ENCODE results near the gene ZNF660. TPM values are rescaled to one million over a fixed set of nuclear protein-coding genes. Genes with fewer than 3 reads are reported as not detected.

Gene ZNF660
- polyA plus RNA-seq, 1 donor from 2014 or later: 8.1 TPM

- H3K9ac ChIP-seq (ENCODE audit: low read length): no peak overlapping the region
- TF ChIP-seq REST (IDR thresholded peaks at IDR 0.05; ENCODE audit: borderline replicate concordance): no peak
- no peak for TF ChIP-seq RAD21 (conservative IDR thresholded peaks at IDR 0.05)
- TF ChIP-seq EP300 (conservative IDR thresholded peaks at IDR 0.05; ENCODE audit: poor library complexity, severe bottlenecking): no peak
- H3K9me2 ChIP-seq (ENCODE audit: insufficient read depth, low read length): no peaks in the 10 kb centered on the region
- no peaks in the 10 kb centered on the region for H3F3A ChIP-seq (ENCODE audit: insufficient read depth, low read length, poor library complexity, severe bottlenecking)
- no peaks in the 10 kb centered on the region for H3K27me3 ChIP-seq (ENCODE audit: insufficient read depth, low read depth, low read length)
- peaks cover 33% of the 10 kb centered on the region for H3K36me3 ChIP-seq (ENCODE audit: insufficient read depth, low read length)
- H4K20me1 ChIP-seq (ENCODE audit: insufficient read depth): no peaks in the 10 kb centered on the region
- no peak overlapping the region for H3K4me3 ChIP-seq (ENCODE audit: low read length)
- peaks cover 4% of the 10 kb centered on the region for H3K9me3 ChIP-seq (ENCODE audit: low read length)
- no peak overlapping the region for H3K27ac ChIP-seq (ENCODE audit: low read length)
- H2AFZ ChIP-seq (ENCODE audit: low read depth, low read length): no peak overlapping the region
- no peak overlapping the region for H3K4me2 ChIP-seq (ENCODE audit: low read length)
- peaks cover 15% of the 10 kb centered on the region for H3K79me2 ChIP-seq (replicated peaks; ENCODE audit: insufficient read depth, low read length)
These were observed 58.3 kb downstream of the ZNF660 start for GRCh38 chr3:44643024-44643423.

DNA sequence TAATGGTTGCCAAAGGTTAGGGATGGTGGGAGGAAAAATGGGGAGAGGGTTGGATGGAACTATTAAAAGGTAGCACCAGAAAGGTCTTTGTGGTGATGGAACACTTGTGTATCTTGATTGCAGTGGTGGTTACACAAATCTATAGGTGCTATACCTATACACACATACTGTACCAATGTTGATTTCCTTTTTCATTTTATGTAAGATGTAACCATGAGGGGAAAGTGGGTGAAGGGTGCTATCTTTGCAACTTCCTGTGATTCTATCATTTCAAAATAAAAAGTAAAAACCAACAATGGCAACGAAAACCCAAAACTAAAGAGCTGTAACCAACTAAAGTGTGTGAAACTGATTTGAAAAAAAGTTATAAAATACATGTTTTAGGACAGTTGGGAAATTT lies 63.0 kb downstream of the ZNF660 start:
- H3K9me3 ChIP-seq (ENCODE audit: low read length): no peaks in the 10 kb centered on the region
- H3K4me2 ChIP-seq (ENCODE audit: low read length): peak overlapping the region; percentile 98
- no peaks in the 10 kb centered on the region for H3K27me3 ChIP-seq (ENCODE audit: insufficient read depth, low read depth, low read length)
- no peaks in the 10 kb centered on the region for H3K9me2 ChIP-seq (ENCODE audit: insufficient read depth, low read length)
- no peak overlapping the region for H3K27ac ChIP-seq (ENCODE audit: low read length)
- H3K4me3 ChIP-seq (ENCODE audit: low read length): peak overlapping the region; percentile 86
- H3K79me2 ChIP-seq (replicated peaks; ENCODE audit: insufficient read depth, low read length): peaks cover 28% of the 10 kb centered on the region
- H3K9ac ChIP-seq (ENCODE audit: low read length): no peak overlapping the region
- no peak overlapping the region for H2AFZ ChIP-seq (ENCODE audit: low read depth, low read length)
- H3K36me3 ChIP-seq (ENCODE audit: insufficient read depth, low read length): peaks cover 21% of the 10 kb centered on the region
- no peaks in the 10 kb centered on the region for H4K20me1 ChIP-seq (ENCODE audit: insufficient read depth)
- TF ChIP-seq EP300 (conservative IDR thresholded peaks at IDR 0.05; ENCODE audit: poor library complexity, severe bottlenecking) (no peak), REST (IDR thresholded peaks at IDR 0.05; ENCODE audit: borderline replicate concordance) (no peak), TAF1 (IDR thresholded peaks at IDR 0.05; ENCODE audit: low read depth) (no peak), EZH2 (IDR thresholded peaks at IDR 0.05; ENCODE audit: borderline replicate concordance, insufficient read depth, low read length, poor library complexity, severe bottlenecking) (no peak), POLR2AphosphoS5 (IDR thresholded peaks at IDR 0.05) (no peak), RAD21 (conservative IDR thresholded peaks at IDR 0.05) (no peak), SMC3 (conservative IDR thresholded peaks at IDR 0.05; ENCODE audit: poor library complexity) (no peak), MXI1 (conservative IDR thresholded peaks at IDR 0.05; ENCODE audit: poor library complexity, severe bottlenecking) (no peak)
- TF ChIP-seq, protein P1, sequence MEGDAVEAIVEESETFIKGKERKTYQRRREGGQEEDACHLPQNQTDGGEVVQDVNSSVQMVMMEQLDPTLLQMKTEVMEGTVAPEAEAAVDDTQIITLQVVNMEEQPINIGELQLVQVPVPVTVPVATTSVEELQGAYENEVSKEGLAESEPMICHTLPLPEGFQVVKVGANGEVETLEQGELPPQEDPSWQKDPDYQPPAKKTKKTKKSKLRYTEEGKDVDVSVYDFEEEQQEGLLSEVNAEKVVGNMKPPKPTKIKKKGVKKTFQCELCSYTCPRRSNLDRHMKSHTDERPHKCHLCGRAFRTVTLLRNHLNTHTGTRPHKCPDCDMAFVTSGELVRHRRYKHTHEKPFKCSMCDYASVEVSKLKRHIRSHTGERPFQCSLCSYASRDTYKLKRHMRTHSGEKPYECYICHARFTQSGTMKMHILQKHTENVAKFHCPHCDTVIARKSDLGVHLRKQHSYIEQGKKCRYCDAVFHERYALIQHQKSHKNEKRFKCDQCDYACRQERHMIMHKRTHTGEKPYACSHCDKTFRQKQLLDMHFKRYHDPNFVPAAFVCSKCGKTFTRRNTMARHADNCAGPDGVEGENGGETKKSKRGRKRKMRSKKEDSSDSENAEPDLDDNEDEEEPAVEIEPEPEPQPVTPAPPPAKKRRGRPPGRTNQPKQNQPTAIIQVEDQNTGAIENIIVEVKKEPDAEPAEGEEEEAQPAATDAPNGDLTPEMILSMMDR (IDR thresholded peaks at IDR 0.05; ENCODE audit: poor library complexity, severe bottlenecking): no peak
- H3F3A ChIP-seq (ENCODE audit: insufficient read depth, low read length, poor library complexity, severe bottlenecking): no peaks in the 10 kb centered on the region

All from neural cell (in vitro differentiated cells).